CD4-positive, alpha-beta T cell treated with Interleukin-4 for 4 hours (primary cell): Measurements from ENCODE around the gene TPP2.

Source experiments
- DNase-seq: peaks from one replicate; pipeline ENCODE4 v3.0.0-alpha.2; 2020

TPP2 gene

GRCh38 chr13:102697264-102697663, 100.5 kb downstream of the TPP2 start:
- DNase-seq: no peak

GRCh38 chr13:102697929-102698648, 101.3 kb downstream of the TPP2 start:
- no peak for DNase-seq

GRCh38 chr13:102698649-102698980, 101.8 kb downstream of the TPP2 start:
- DNase-seq: no peak

GRCh38 chr13:102699504-102699903, 102.7 kb downstream of the TPP2 start:
- no peak for DNase-seq

- DNase-seq: no peak
Observed at GRCh38 chr13:102700088-102701031, 103.6 kb downstream of the TPP2 start.

- DNase-seq: no peak
Observed at GRCh38 chr13:102701331-102701730, 104.5 kb downstream of the TPP2 start.

GRCh38 chr13:102702965-102703725, 106.4 kb downstream of the TPP2 start:
- DNase-seq: no peak

- no peak for DNase-seq
Observed at GRCh38 chr13:102703726-102704035, 106.9 kb downstream of the TPP2 start.

- DNase-seq: no peak
Observed at GRCh38 chr13:102704238-102705058, 107.7 kb downstream of the TPP2 start.

- no peak for DNase-seq
Observed at GRCh38 chr13:102707467-102707866, 110.7 kb downstream of the TPP2 start.

- DNase-seq: no peak
Observed at GRCh38 chr13:102708211-102708610, 111.4 kb downstream of the TPP2 start.

- DNase-seq: no peak
Observed at GRCh38 chr13:102708991-102709390, 112.2 kb downstream of the TPP2 start.

- DNase-seq: no peak
Observed at GRCh38 chr13:102709536-102709935, 112.8 kb downstream of the TPP2 start.

- no peak for DNase-seq
Observed at GRCh38 chr13:102710261-102710679, 113.5 kb downstream of the TPP2 start.

GRCh38 chr13:102715447-102715846, 118.7 kb downstream of the TPP2 start:
- DNase-seq: no peak

GRCh38 chr13:102718746-102719145, 122.0 kb downstream of the TPP2 start:
- no peak for DNase-seq

- peak; percentile 4 for DNase-seq
Observed at GRCh38 chr13:102721800-102722231, 125.0 kb downstream of the TPP2 start.

GRCh38 chr13:102724923-102725322, 128.1 kb downstream of the TPP2 start:
- DNase-seq: peak; percentile 10

GRCh38 chr13:102726430-102726829, 129.6 kb downstream of the TPP2 start:
- DNase-seq: no peak
